OCI-LY7 (cell line): ENCODE data around the gene ANKS1A. TPM values are rescaled to one million over a fixed set of nuclear protein-coding genes. Genes with fewer than 3 reads are reported as not detected.
A peak's percentile ranks its signal among the peaks of the same experiment; 100 is the strongest.

Experiments
- BruUV-seq: library from RNA; stranded (reverse); fragments of 400-500 nt; replicated peaks from 2 replicates; lab custom pipeline; 2021; lab: Mats Ljungman, UMichigan
- CTCF ChIA-PET: fragments of 300-600 bp; sonication (Branson Sonifier 250); formaldehyde crosslinking; loops from one replicate; lab custom pipeline; 2022; ENCODE audit warnings: antibody characterized with exemption; ENCODE audit not compliant: unreplicated experiment; lab: Charles Lee
- POLR2A ChIA-PET: fragments of 300-600 bp; sonication (Branson Sonifier 250); formaldehyde crosslinking; loops from one replicate; lab custom pipeline; 2022; ENCODE audit warnings: antibody characterized with exemption; lab: Charles Lee
- DNase-seq: peaks from one replicate; pipeline ENCODE4 v3.0.0-alpha.2; 2015; ENCODE audit warnings: low spot score
- H2AFZ ChIP-seq: fragments of 200-600 bp; sonication (generic), shearing (Covaris generic); 2 replicates; pipeline ENCODE4 v1.6.1; 2014; ENCODE audit warnings: mild to moderate bottlenecking, antibody characterized with exemption, low read length, moderate library complexity
- H3K27ac ChIP-seq: fragments of 200-600 bp; sonication (generic); 2 replicates; pipeline ENCODE4 v1.5.1; 2014; ENCODE audit warnings: mixed run types, low read depth, mild to moderate bottlenecking, moderate library complexity, low read length, inconsistent platforms; ENCODE audit not compliant: poor library complexity, severe bottlenecking
- H3K36me3 ChIP-seq: fragments of 200-600 bp; sonication (generic); 2 replicates; pipeline ENCODE4 v1.6.1; 2014; ENCODE audit warnings: mild to moderate bottlenecking, antibody characterized with exemption, low read length, moderate library complexity, mixed read lengths; ENCODE audit not compliant: insufficient read depth
- H3K4me1 ChIP-seq: fragments of 200-600 bp; sonication (generic); 2 replicates; pipeline ENCODE4 v1.5.1; 2014; ENCODE audit warnings: mild to moderate bottlenecking, low read length; ENCODE audit not compliant: insufficient read depth, poor library complexity, severe bottlenecking
- H3K4me2 ChIP-seq: fragments of 200-600 bp; sonication (generic); 2 replicates; pipeline ENCODE4 v1.6.1; 2014; ENCODE audit warnings: mild to moderate bottlenecking, low read length
- H3K4me3 ChIP-seq: fragments of 200-600 bp; sonication (generic); 2 replicates; pipeline ENCODE4 v1.5.1; 2014; ENCODE audit warnings: mild to moderate bottlenecking, low read depth, low read length; ENCODE audit not compliant: poor library complexity, severe bottlenecking
- H3K79me2 ChIP-seq: fragments of 200-600 bp; sonication (generic); 2 replicates; pipeline ENCODE4 v1.6.1; 2016; ENCODE audit warnings: low read depth, mild to moderate bottlenecking, low read length, moderate library complexity, mixed read lengths; ENCODE audit not compliant: insufficient read depth
- H3K9me2 ChIP-seq: fragments of 200-600 bp; sonication (generic); 2 replicates; pipeline ENCODE4 v1.6.1; 2016; ENCODE audit warnings: mild to moderate bottlenecking, low read length, mixed read lengths; ENCODE audit not compliant: insufficient read depth
- H3K9me3 ChIP-seq: fragments of 200-600 bp; sonication (generic); 2 replicates; pipeline ENCODE4 v1.6.1; 2014; ENCODE audit warnings: mild to moderate bottlenecking, mixed run types, low read length, mixed read lengths
- H4K20me1 ChIP-seq: fragments of 200-600 bp; sonication (generic); 2 replicates; pipeline ENCODE4 v1.6.1; 2014; ENCODE audit warnings: mild to moderate bottlenecking, antibody characterized with exemption, low read length, moderate library complexity, mixed read lengths; ENCODE audit not compliant: insufficient read depth
- CTCF ChIP-seq: fragments of 200-600 bp; sonication (generic); conservative IDR thresholded peaks from 2 replicates; pipeline ENCODE4 v1.5.1; 2014; ENCODE audit warnings: mild to moderate bottlenecking, antibody characterized with exemption, low read length, moderate library complexity, mixed read lengths
- EZH2phosphoT487 ChIP-seq: fragments of 200-600 bp; sonication (generic); IDR thresholded peaks from 2 replicates; pipeline ENCODE4 v1.6.1; 2018; ENCODE audit warnings: low read depth, borderline replicate concordance, mild to moderate bottlenecking, mixed run types, antibody characterized with exemption, low read length, moderate library complexity, mixed read lengths
- intact Hi-C: fragments of 100-400 bp; cut with micrococcal nuclease; formaldehyde crosslinking; loops from one replicate; pipeline ENCODE4 v1.10.0; 2022; ENCODE audit not compliant: unreplicated experiment
- total RNA-seq, 2 experiments: library from RNA; depleted of rRNA in 1 of 2; stranded (reverse); fragments of >200 nt in 1 of 2; shearing (Covaris generic) in 1 of 2; gene quantifications; 2 replicates each; pipeline ENCODE4 v1.2.3, GENCODE V29; 2014 to 2022

ANKS1A gene
- total RNA-seq, 2 experiments from 2014 or later: 7.8 to 13.8 TPM

- no peak overlapping the region for H2AFZ ChIP-seq
- no peak for DNase-seq
- no peaks in the 10 kb centered on the region for H3K4me1 ChIP-seq
- H3K9me3 ChIP-seq: no peaks in the 10 kb centered on the region
- POLR2A ChIA-PET: no interaction called here
- no peaks in the 10 kb centered on the region for H3K79me2 ChIP-seq
- H4K20me1 ChIP-seq: no peaks in the 10 kb centered on the region
- H3K27ac ChIP-seq: no peak overlapping the region
- CTCF ChIA-PET: interaction anchor here (0.5 kb wide), 1 partner anchor 521 kb away, joined by 3 read pairs; no protein-coding TSS in a partner anchor
- BruUV-seq: no TSS peak
- no peak overlapping the region for H3K4me3 ChIP-seq
- H3K9me2 ChIP-seq: no peaks in the 10 kb centered on the region
- TF ChIP-seq EZH2phosphoT487 (no peak), CTCF (no peak)
- H3K36me3 ChIP-seq: peaks cover 7% of the 10 kb centered on the region; the same call in 1 of the 2 replicates
- H3K4me2 ChIP-seq: no peak overlapping the region
- intact Hi-C loops: no loop called here
Measured at GRCh38 chr6:34981366-34981765, 92.3 kb downstream of the ANKS1A start.

GRCh38 chr6:34981951-34982350 is 92.9 kb downstream of the ANKS1A start:
- Histone ChIP-seq H3K4me3 (no peak overlapping the region), H3K9me3 (no peaks in the 10 kb centered on the region), H3K36me3 (peaks cover 7% of the 10 kb centered on the region; the same call in 1 of the 2 replicates), H3K79me2 (no peaks in the 10 kb centered on the region), H4K20me1 (no peaks in the 10 kb centered on the region), H2AFZ (no peak overlapping the region), H3K27ac (no peak overlapping the region), H3K4me1 (no peaks in the 10 kb centered on the region), H3K4me2 (no peak overlapping the region), H3K9me2 (no peaks in the 10 kb centered on the region)
- intact Hi-C loops: no loop called here
- POLR2A ChIA-PET: no interaction called here
- TF ChIP-seq CTCF (no peak), EZH2phosphoT487 (no peak)
- DNase-seq: no peak
- BruUV-seq: no TSS peak
- CTCF ChIA-PET: interaction anchor here (0.5 kb wide), 1 partner anchor 522 kb away, joined by 3 read pairs; no protein-coding TSS in a partner anchor

- no peaks in the 10 kb centered on the region for H3K79me2 ChIP-seq
- CTCF ChIA-PET: no interaction called here
- no peaks in the 10 kb centered on the region for H3K9me2 ChIP-seq
- H3K4me3 ChIP-seq: no peak overlapping the region
- H3K4me1 ChIP-seq: no peaks in the 10 kb centered on the region
- intact Hi-C loops: no loop called here
- H3K36me3 ChIP-seq: peaks cover 7% of the 10 kb centered on the region; the same call in 1 of the 2 replicates
- no TSS peak for BruUV-seq
- DNase-seq: peak; percentile 16
- no peak overlapping the region for H3K4me2 ChIP-seq
- POLR2A ChIA-PET: no interaction called here
- TF ChIP-seq CTCF (peak; percentile 68), EZH2phosphoT487 (no peak)
- H3K9me3 ChIP-seq: no peaks in the 10 kb centered on the region
- H3K27ac ChIP-seq: no peak overlapping the region
- no peaks in the 10 kb centered on the region for H4K20me1 ChIP-seq
- no peak overlapping the region for H2AFZ ChIP-seq
Measured at GRCh38 chr6:34982424-34982852, 93.4 kb downstream of the ANKS1A start.
